ENCODE results near the gene PIK3C3.
A peak's percentile ranks its signal among the peaks of the same experiment; 100 is the strongest.
"Not testable (repeated sequence)": the region's sequence is repeated elsewhere in the genome, so short reads cannot be mapped to it uniquely, and the experiment has no call there.

The PIK3C3 gene

DNA sequence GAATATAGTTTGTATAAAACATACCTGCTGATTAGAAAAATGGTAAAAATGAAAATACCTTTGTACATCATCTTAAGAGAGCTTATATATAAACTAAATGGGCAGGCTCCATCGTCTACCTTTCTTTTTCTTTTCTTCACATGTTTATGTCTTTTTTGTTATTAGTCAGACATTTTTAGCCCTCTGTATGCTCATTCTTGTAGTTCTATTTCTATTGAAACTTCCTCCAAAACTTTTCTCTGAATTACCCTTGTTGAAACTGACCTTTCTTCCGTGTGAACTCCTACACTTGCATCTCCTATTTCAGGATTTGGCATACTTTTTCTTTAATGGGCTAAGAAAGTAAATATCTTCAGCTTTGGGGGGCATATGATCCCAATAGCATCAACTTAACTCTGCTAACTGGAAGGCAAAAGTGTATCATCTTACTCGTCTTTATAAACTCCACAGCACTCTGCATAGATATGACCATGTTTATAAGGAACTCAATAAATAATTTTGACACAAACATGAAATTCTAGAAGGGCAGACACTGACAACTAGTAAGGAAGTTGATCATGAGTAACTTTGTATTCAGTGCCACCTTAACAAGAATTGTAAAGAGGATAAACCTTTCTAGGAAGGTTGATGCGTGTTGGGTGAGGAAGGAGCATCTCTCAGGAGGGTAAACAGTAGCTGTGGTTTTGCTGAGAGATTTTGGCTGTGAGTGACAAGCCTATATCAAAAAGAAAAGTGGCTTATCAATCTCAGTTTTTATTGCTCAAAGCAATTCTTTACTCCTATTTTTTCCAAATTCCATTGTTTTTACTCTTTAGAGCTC lies 127.6 kb downstream of the PIK3C3 start:
- no peak for DNase-seq

GRCh38 chr18:42086288-42086687 lies 131.3 kb downstream of the PIK3C3 start:
- no peak for DNase-seq

GRCh38 chr18:42087235-42087634 lies 132.2 kb downstream of the PIK3C3 start:
- no peak for DNase-seq

- no peak for DNase-seq
Measured at GRCh38 chr18:42087876-42088275, 132.8 kb downstream of the PIK3C3 start.

- no peak for DNase-seq
Measured at GRCh38 chr18:42092848-42093247, 137.8 kb downstream of the PIK3C3 start.

- no peak for DNase-seq
Measured at GRCh38 chr18:42094875-42095274, 139.8 kb downstream of the PIK3C3 start.

GRCh38 chr18:42095732-42096377 lies 140.8 kb downstream of the PIK3C3 start:
- DNase-seq: no peak

GRCh38 chr18:42100248-42100647 lies 145.2 kb downstream of the PIK3C3 start:
- DNase-seq: no peak

GRCh38 chr18:42100911-42101310 lies 145.9 kb downstream of the PIK3C3 start:
- no peak for DNase-seq

- DNase-seq: no peak
Measured at GRCh38 chr18:42105394-42105793, 150.4 kb downstream of the PIK3C3 start.

DNA sequence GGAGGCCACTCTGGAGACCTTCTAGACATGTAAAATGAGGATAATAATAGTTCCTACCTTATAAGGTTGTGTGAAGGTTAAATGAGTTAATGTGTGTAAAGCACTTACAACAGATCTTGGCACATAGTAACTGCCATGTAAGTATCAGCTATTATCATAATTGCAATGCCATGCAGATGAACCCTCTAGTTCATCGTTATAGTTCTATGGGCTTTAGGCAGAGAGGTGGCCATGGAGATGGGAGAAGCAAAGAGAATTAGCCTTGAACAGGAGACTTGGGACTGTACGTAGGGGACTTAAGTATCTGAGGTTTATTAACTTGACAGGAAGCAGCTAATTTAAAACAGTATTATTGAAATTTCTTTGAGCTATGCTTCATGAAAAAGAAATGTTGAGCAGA lies 151.8 kb downstream of the PIK3C3 start:
- DNase-seq: no peak

- DNase-seq: no peak
Measured at GRCh38 chr18:42107287-42107686, 152.3 kb downstream of the PIK3C3 start.

GRCh38 chr18:42107691-42108450 lies 152.8 kb downstream of the PIK3C3 start:
- no peak for DNase-seq

DNA sequence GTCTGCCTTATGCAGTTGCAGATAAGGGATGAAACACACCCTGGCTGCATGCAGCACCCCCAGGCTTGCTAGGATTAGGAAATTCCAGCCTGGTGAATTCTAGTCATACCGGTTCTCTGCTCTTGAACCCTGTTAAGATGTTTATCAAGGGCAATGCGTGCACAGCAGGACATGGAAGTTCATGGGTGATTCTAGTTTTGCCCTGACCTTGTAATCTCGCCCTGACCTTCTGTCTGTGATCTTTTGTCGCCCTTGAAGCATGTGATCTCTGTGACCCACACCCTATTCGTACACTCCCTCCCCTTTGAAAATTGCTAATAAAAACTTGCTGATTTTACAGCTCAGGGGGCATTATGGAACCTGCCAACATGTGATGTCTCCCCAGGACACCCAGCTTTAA lies 157.1 kb downstream of the PIK3C3 start:
- not testable (repeated sequence) for DNase-seq

- no peak for DNase-seq
Measured at GRCh38 chr18:42112657-42113420, 157.8 kb downstream of the PIK3C3 start.

- no peak for DNase-seq
Measured at GRCh38 chr18:42113529-42114191, 158.6 kb downstream of the PIK3C3 start.

- peak; percentile 83 to 84 for DNase-seq
Measured at GRCh38 chr18:42114310-42114943, 159.4 kb downstream of the PIK3C3 start.

- DNase-seq: no peak
Measured at GRCh38 chr18:42126586-42126985, 171.6 kb downstream of the PIK3C3 start.

DNA sequence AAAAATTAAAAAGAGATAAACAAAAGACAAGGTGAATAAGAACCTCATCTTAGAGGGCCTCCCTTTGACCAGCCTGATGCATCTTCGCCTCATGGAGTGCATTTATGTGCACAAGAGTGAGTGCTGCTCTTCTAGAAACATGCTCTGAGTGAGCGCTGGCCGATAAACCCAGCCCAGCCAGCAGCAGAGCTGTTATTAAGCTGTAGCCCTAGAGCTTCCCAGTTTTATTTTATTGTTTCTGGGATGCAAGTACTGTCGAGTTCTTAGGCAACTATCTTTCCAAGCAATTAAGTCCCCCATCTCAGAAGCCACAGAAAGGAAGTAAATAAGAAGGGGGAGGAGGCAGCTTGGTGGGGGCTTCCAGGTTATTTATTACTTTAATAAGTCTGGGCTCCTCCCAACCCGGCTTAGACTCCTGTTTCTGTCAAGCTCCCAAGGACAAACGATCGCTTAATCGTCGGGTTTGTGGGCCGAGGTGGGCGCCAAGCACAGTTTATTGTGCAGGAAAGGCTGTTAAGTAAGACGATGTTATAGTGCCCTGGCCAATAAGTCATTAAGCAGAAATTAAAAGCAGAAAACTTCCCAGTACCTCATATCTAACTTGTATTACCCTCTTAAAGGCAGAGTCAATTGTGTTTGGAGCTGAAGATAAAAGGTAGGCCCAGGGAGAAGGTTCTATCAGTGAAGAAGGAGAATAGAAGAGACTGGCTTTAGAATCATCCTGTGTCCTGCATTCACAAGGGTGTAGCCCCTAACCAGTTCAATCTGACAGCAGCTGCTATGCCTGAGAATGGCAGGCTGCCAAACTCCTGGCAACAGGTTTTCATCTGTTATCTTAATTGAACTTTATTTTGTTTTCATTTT lies 176.3 kb downstream of the PIK3C3 start:
- peak; percentile 22 to 52 for DNase-seq

GRCh38 chr18:42131930-42132244 lies 176.9 kb downstream of the PIK3C3 start:
- DNase-seq: peak in 1 of 2 experiments; percentile 49
